ENCODE data around the gene LGR6.

GRCh38 chr1:202293569-202293968 is 100.0 kb downstream of the LGR6 start:
- no peak for TF ChIP-seq EP300 (IDR thresholded peaks at IDR 0.05; ENCODE audit: borderline replicate concordance in 1 of 2, control insufficient read depth in 1 of 2, low read depth in 2 of 2, low read length in 2 of 2)
- no peak for TF ChIP-seq TCF7 (IDR thresholded peaks at IDR 0.05; ENCODE audit: borderline replicate concordance)
- no peak for TF ChIP-seq NR2C2 (IDR thresholded peaks at IDR 0.05; ENCODE audit: borderline replicate concordance, control insufficient read depth, insufficient read length, low read depth)
